Spinal cord (tissue), 10 donors: Measurements from ENCODE around the gene ERBB4. TPM values are rescaled to one million over a fixed set of nuclear protein-coding genes. Genes with fewer than 3 reads are reported as not detected.
"Not testable (repeated sequence)": the region's sequence is repeated elsewhere in the genome, so short reads cannot be mapped to it uniquely, and the experiment has no call there.

Source experiments
- DNase-seq, 6 donors: peaks; one replicate each; pipeline versions ENCODE4 v3.0.0 to v3.0.0-alpha.2; 2013 to 2015; ENCODE audit warnings: low spot score in 6 of 6, low read depth in 4 of 6
- H3K27ac ChIP-seq: one replicate; pipeline ENCODE4 v1.5.1; 2013; ENCODE audit warnings: low read depth, low read length, control low read depth
- H3K27me3 ChIP-seq: one replicate; pipeline ENCODE4 v1.6.1; 2013; ENCODE audit warnings: low read length; ENCODE audit not compliant: control insufficient read depth, insufficient read depth
- H3K36me3 ChIP-seq: one replicate; pipeline ENCODE4 v1.6.1; 2013; ENCODE audit warnings: low read length; ENCODE audit not compliant: control insufficient read depth, insufficient read depth
- H3K4me1 ChIP-seq: one replicate; pipeline ENCODE4 v1.6.1; 2013; ENCODE audit warnings: low read length; ENCODE audit not compliant: control insufficient read depth, insufficient read depth
- H3K4me3 ChIP-seq: one replicate; pipeline ENCODE4 v1.5.1; 2013; ENCODE audit warnings: low read depth, low read length, control low read depth
- H3K9me3 ChIP-seq: one replicate; pipeline ENCODE4 v1.6.1; 2013; ENCODE audit warnings: low read length; ENCODE audit not compliant: control insufficient read depth, insufficient read depth
- WGBS: methylation state at CpG from one replicate; pipeline ENCODE4 v1.1.5; 2013; ENCODE audit warnings: missing lambda C conversion rate; ENCODE audit not compliant: insufficient coverage; 5-methylcytosine and 5-hydroxymethylcytosine counted together
- polyA plus RNA-seq, 2 donors: library from polyadenylated mRNA; unstranded; fragments of 120-200 nt; gene quantifications; one replicate each; pipeline ENCODE4 v1.2.1, GENCODE V29; 2013; ENCODE audit not compliant: insufficient read length in 2 of 2
- total RNA-seq, 2 donors: library from RNA; depleted of rRNA in 1 of 2; stranded (reverse); fragments of 120-200 nt in 1 of 2; fragments of >200 nt in 1 of 2; gene quantifications; one replicate each; pipeline versions ENCODE4 v1.2.3 to v1.2.4, GENCODE V29; 2013 to 2014
- donor health status: healthy.

ERBB4 gene
- total and polyA plus RNA-seq, 4 donors, result 14.4 to 41.7 (median 20.8) TPM

- Histone ChIP-seq H3K27ac (no peak overlapping the region), H3K9me3 (no peaks in the 10 kb centered on the region), H3K4me3 (no peak overlapping the region), H3K4me1 (no peaks in the 10 kb centered on the region), H3K27me3 (no peaks in the 10 kb centered on the region), H3K36me3 (no peaks in the 10 kb centered on the region)
- DNase-seq, result no peak
These were observed 915.5 kb downstream of the ERBB4 start for GRCh38 chr2:211623096-211623495.

- Histone ChIP-seq H3K36me3 (no peaks in the 10 kb centered on the region), H3K27ac (no peak overlapping the region), H3K9me3 (no peaks in the 10 kb centered on the region), H3K4me1 (no peaks in the 10 kb centered on the region), H3K4me3 (no peak overlapping the region), H3K27me3 (no peaks in the 10 kb centered on the region)
- no CpG with 5 or more reads among the region's 1 CpG for WGBS
- DNase-seq, result no peak
These were observed 917.6 kb downstream of the ERBB4 start for GRCh38 chr2:211620986-211621385.

- Histone ChIP-seq H3K4me3 (no peak overlapping the region), H3K36me3 (no peaks in the 10 kb centered on the region), H3K4me1 (no peaks in the 10 kb centered on the region), H3K9me3 (no peaks in the 10 kb centered on the region), H3K27me3 (no peaks in the 10 kb centered on the region), H3K27ac (no peak overlapping the region)
- DNase-seq, result no peak
- WGBS, result no CpG with 5 or more reads among the region's 2 CpGs
These were observed 920.8 kb downstream of the ERBB4 start for GRCh38 chr2:211617803-211618202.

DNA sequence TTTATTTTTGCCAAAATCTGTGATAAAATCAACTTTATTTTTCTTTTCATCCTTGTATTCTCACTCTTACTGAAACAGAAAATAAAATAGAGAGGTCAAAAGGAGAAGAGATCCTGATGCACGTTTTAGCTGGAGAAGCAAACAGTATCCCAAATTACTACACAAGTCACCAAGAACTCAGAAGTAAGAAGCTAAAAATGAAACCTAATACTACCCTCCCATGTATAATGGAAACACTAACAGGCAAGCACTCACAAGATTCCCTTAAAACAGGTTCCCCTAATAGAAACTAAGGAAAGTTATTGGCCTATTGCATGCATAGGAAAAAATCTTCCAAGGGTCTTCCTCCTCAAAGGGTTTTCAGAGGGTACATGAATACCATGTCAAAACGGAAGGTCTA, 927.0 kb downstream of the ERBB4 start:
- H3K27ac ChIP-seq, result no peak overlapping the region
- WGBS, result 100% methylated on average over 1 of the region's 2 CpGs
- H3K36me3 ChIP-seq, result no peaks in the 10 kb centered on the region
- no peaks in the 10 kb centered on the region for H3K27me3 ChIP-seq
- H3K4me3 ChIP-seq, result no peak overlapping the region
- no peak for DNase-seq
- H3K4me1 ChIP-seq, result no peaks in the 10 kb centered on the region
- H3K9me3 ChIP-seq, result no peaks in the 10 kb centered on the region

- Histone ChIP-seq H3K27ac (no peak overlapping the region), H3K27me3 (no peaks in the 10 kb centered on the region), H3K36me3 (no peaks in the 10 kb centered on the region), H3K4me1 (no peaks in the 10 kb centered on the region), H3K9me3 (no peaks in the 10 kb centered on the region), H3K4me3 (no peak overlapping the region)
- 91% methylated on average over 4 of the region's 6 CpGs for WGBS
- DNase-seq, result no peak
These were observed 927.5 kb downstream of the ERBB4 start for GRCh38 chr2:211611061-211611518.

DNA sequence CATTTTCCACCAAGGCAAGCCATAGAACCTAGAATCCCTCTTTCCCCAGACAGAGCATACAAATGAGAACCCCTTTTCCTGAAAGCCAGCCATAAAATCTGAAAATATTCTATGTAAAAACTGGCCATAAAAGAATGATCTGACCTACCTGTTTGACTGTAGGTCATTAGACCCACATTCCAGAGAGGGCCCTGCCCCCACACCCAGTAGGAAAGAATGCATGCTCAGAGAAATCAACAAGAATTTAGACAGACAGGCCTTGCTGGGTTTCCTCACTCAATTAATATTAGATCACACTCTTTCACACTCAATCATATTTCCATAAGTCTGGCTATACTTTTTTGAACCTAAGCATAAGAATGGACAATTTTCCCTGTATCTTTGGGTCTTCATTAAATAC, 929.5 kb downstream of the ERBB4 start:
- Histone ChIP-seq H3K4me1 (no peaks in the 10 kb centered on the region), H3K4me3 (no peak overlapping the region)
- no peak for DNase-seq

GRCh38 chr2:211599146-211599545, 939.5 kb downstream of the ERBB4 start:
- Histone ChIP-seq H3K4me1 (no peaks in the 10 kb centered on the region), H3K27ac (no peak overlapping the region), H3K27me3 (no peaks in the 10 kb centered on the region), H3K9me3 (peaks cover 2% of the 10 kb centered on the region), H3K36me3 (no peaks in the 10 kb centered on the region), H3K4me3 (no peak overlapping the region)
- WGBS, result no CpG with 5 or more reads among the region's 3 CpGs
- DNase-seq, result no peak

More for the DNA sequence above, 929.5 kb downstream of the ERBB4 start:
- no peak overlapping the region for H3K27ac ChIP-seq
- no peaks in the 10 kb centered on the region for H3K27me3 ChIP-seq
- no peaks in the 10 kb centered on the region for H3K36me3 ChIP-seq
- no peaks in the 10 kb centered on the region for H3K9me3 ChIP-seq

DNA sequence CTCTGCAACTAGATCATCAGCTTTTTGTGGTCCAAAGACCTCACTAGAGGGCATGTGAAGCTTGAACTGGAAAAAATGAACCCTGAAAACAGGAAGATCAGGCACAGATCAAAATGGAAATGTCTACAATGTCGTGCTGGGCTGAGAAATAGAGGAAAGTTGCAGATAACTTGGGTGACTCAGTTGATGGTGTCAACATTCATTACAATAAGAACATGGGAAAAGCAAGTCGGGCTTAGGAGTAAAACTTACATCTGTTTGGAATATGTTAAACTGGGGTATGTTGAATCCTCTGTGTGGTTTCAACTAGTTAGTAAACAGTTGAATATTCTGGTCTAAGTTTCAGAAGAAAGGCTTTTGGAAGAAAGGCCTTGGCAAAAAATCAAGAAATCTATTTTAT, 940.4 kb downstream of the ERBB4 start:
- Histone ChIP-seq H3K27ac (no peak overlapping the region), H3K27me3 (no peaks in the 10 kb centered on the region), H3K9me3 (peaks cover 2% of the 10 kb centered on the region), H3K4me3 (no peak overlapping the region), H3K36me3 (no peaks in the 10 kb centered on the region), H3K4me1 (no peaks in the 10 kb centered on the region)
- no peak for DNase-seq
- 90% methylated on average over 2 of the region's 2 CpGs for WGBS

DNA sequence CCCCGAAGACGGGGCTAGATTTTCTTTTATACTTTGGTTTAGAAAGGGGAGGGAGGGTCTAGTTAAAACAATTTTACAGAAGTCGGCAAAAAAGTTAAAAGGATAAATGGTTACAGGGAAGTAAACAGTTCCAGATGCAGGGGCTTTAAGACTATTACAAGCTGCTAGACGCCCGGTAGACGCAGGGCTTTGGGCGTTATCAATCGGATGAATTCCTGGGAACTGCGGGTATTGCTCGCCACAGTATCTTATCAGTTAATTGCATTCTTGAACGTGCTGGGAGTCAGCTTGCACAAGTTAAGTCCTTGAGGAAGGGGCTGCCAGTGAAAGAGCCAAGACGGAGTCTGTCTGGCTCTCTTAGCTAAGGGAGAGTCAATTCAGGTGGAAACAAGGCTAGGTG, 946.6 kb downstream of the ERBB4 start:
- H3K4me3 ChIP-seq, H3K9me3 ChIP-seq, H3K27ac ChIP-seq, H3K27me3 ChIP-seq, H3K4me1 ChIP-seq, H3K36me3 ChIP-seq, DNase-seq: not testable (repeated sequence)
- WGBS, result 73% methylated on average over 11 of the region's 12 CpGs

GRCh38 chr2:211591426-211591825, 947.2 kb downstream of the ERBB4 start:
- WGBS, result 100% methylated on average over 2 of the region's 2 CpGs
- Histone ChIP-seq H3K27ac (no peak overlapping the region), H3K4me3 (no peak overlapping the region)

More at GRCh38 chr2:211591426-211591825, 947.2 kb downstream of the ERBB4 start:
- H3K36me3 ChIP-seq, result no peaks in the 10 kb centered on the region
- DNase-seq, result no peak
- no peaks in the 10 kb centered on the region for H3K4me1 ChIP-seq
- H3K27me3 ChIP-seq, result no peaks in the 10 kb centered on the region
- H3K9me3 ChIP-seq, result no peaks in the 10 kb centered on the region
